Measurements from ENCODE around the gene CARF. TPM values are rescaled to one million over a fixed set of nuclear protein-coding genes. Genes with fewer than 3 reads are reported as not detected.

Gene CARF
- total and polyA plus RNA-seq, 2 of the 13 experiments (the other 11 are each of a cell fraction or from before 2014, with no cell fraction given), result 3.0 to 5.4 TPM

DNA sequence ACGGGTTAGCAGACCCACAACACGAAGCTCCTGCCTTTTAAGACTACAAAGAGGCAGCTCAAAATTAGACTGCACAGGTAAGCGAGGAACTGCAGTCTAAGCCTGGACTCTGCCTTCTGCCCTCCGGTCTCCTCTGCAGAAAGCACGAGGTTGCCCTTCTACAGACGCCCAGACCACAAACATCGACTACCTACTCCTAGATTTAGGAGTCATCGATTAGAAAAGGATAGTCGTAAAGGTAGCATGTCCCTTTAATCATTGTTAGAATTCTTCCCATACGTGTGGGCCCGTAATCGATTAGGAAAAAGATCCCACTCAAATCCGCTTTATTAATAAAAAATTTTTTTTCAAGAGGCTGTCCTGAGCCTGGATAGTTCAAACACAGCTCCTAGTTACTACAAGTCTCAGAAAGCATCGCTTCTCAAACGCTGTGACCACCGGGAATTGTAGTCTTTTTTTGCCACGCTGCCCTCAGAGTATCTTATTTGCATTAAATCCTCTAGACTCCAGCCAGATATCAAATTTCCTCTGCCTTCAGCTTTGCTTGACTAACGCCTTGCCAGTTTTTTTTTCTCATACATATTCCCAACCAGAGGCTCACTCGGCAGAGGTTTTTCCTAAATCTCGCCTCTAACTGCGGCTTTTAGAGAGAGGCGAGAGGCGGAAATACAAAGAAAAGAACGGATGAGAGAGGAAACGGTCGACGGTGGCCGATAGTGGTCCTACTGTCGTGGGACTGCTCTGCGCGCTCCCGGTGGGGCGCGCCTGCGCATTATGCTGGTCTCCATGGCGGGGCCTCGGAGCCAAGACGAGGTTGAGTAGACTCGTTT lies at the start of gene CARF, which contains the start of gene WDR12 (continued):
- TF ChIP-seq, protein P1, sequence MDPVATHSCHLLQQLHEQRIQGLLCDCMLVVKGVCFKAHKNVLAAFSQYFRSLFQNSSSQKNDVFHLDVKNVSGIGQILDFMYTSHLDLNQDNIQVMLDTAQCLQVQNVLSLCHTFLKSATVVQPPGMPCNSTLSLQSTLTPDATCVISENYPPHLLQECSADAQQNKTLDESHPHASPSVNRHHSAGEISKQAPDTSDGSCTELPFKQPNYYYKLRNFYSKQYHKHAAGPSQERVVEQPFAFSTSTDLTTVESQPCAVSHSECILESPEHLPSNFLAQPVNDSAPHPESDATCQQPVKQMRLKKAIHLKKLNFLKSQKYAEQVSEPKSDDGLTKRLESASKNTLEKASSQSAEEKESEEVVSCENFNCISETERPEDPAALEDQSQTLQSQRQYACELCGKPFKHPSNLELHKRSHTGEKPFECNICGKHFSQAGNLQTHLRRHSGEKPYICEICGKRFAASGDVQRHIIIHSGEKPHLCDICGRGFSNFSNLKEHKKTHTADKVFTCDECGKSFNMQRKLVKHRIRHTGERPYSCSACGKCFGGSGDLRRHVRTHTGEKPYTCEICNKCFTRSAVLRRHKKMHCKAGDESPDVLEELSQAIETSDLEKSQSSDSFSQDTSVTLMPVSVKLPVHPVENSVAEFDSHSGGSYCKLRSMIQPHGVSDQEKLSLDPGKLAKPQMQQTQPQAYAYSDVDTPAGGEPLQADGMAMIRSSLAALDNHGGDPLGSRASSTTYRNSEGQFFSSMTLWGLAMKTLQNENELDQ (CRISPR knock-in tag; IDR thresholded peaks at IDR 0.05; ENCODE audit: borderline replicate concordance), result no peak
- no peak for TF ChIP-seq NFRKB (IDR thresholded peaks at IDR 0.05)
- no peak; the same call in 1 of the 2 replicates for TF ChIP-seq MIXL1 (CRISPR knock-in tag; IDR thresholded peaks at IDR 0.05)
- no peak for TF ChIP-seq TEAD2 (CRISPR knock-in tag; IDR thresholded peaks at IDR 0.05)
- no peak for TF ChIP-seq MLLT10 (CRISPR knock-in tag; IDR thresholded peaks at IDR 0.05)
- 0 out of 2 replicates have a peak, but pooled peaks have one; percentile 53 for TF ChIP-seq ZNF44 (CRISPR knock-in tag; IDR thresholded peaks at IDR 0.05)
- TF ChIP-seq ZNF670 (CRISPR knock-in tag; IDR thresholded peaks at IDR 0.05; ENCODE audit: borderline replicate concordance), result peak; percentile 63; the same call in 1 of the 2 replicates
- no peak for TF ChIP-seq IRX3 (CRISPR knock-in tag; IDR thresholded peaks at IDR 0.05; ENCODE audit: borderline replicate concordance, low read depth)
- TF ChIP-seq, protein P2, sequence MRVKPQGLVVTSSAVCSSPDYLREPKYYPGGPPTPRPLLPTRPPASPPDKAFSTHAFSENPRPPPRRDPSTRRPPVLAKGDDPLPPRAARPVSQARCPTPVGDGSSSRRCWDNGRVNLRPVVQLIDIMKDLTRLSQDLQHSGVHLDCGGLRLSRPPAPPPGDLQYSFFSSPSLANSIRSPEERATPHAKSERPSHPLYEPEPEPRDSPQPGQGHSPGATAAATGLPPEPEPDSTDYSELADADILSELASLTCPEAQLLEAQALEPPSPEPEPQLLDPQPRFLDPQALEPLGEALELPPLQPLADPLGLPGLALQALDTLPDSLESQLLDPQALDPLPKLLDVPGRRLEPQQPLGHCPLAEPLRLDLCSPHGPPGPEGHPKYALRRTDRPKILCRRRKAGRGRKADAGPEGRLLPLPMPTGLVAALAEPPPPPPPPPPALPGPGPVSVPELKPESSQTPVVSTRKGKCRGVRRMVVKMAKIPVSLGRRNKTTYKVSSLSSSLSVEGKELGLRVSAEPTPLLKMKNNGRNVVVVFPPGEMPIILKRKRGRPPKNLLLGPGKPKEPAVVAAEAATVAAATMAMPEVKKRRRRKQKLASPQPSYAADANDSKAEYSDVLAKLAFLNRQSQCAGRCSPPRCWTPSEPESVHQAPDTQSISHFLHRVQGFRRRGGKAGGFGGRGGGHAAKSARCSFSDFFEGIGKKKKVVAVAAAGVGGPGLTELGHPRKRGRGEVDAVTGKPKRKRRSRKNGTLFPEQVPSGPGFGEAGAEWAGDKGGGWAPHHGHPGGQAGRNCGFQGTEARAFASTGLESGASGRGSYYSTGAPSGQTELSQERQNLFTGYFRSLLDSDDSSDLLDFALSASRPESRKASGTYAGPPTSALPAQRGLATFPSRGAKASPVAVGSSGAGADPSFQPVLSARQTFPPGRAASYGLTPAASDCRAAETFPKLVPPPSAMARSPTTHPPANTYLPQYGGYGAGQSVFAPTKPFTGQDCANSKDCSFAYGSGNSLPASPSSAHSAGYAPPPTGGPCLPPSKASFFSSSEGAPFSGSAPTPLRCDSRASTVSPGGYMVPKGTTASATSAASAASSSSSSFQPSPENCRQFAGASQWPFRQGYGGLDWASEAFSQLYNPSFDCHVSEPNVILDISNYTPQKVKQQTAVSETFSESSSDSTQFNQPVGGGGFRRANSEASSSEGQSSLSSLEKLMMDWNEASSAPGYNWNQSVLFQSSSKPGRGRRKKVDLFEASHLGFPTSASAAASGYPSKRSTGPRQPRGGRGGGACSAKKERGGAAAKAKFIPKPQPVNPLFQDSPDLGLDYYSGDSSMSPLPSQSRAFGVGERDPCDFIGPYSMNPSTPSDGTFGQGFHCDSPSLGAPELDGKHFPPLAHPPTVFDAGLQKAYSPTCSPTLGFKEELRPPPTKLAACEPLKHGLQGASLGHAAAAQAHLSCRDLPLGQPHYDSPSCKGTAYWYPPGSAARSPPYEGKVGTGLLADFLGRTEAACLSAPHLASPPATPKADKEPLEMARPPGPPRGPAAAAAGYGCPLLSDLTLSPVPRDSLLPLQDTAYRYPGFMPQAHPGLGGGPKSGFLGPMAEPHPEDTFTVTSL (CRISPR knock-in tag; IDR thresholded peaks at IDR 0.05; ENCODE audit: borderline replicate concordance), result 0 out of 2 replicates have a peak, but pooled peaks have one; percentile 17
- no peak for TF ChIP-seq THYN1 (CRISPR knock-in tag; IDR thresholded peaks at IDR 0.05; ENCODE audit: borderline replicate concordance, low read depth)
- no peak for TF ChIP-seq ZBTB1 (CRISPR knock-in tag; IDR thresholded peaks at IDR 0.05; ENCODE audit: borderline replicate concordance)
- TF ChIP-seq, protein P3, sequence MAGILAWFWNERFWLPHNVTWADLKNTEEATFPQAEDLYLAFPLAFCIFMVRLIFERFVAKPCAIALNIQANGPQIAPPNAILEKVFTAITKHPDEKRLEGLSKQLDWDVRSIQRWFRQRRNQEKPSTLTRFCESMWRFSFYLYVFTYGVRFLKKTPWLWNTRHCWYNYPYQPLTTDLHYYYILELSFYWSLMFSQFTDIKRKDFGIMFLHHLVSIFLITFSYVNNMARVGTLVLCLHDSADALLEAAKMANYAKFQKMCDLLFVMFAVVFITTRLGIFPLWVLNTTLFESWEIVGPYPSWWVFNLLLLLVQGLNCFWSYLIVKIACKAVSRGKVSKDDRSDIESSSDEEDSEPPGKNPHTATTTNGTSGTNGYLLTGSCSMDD (CRISPR knock-in tag; IDR thresholded peaks at IDR 0.05), result no peak
- TF ChIP-seq MBD4 (IDR thresholded peaks at IDR 0.05; ENCODE audit: borderline replicate concordance, low read length), result peak; percentile 36; the same call in 1 of the 2 replicates
- TF ChIP-seq FOXC1 (CRISPR knock-in tag; IDR thresholded peaks at IDR 0.05; ENCODE audit: borderline replicate concordance), result no peak; the same call in 1 of the 2 replicates
- TF ChIP-seq ZSCAN20 (CRISPR knock-in tag; IDR thresholded peaks at IDR 0.05; ENCODE audit: borderline replicate concordance), result no peak
- peak; percentile 87; the same call in 1 of the 2 replicates for TF ChIP-seq ZNF547 (CRISPR knock-in tag; IDR thresholded peaks at IDR 0.05)
- TF ChIP-seq, protein P4, sequence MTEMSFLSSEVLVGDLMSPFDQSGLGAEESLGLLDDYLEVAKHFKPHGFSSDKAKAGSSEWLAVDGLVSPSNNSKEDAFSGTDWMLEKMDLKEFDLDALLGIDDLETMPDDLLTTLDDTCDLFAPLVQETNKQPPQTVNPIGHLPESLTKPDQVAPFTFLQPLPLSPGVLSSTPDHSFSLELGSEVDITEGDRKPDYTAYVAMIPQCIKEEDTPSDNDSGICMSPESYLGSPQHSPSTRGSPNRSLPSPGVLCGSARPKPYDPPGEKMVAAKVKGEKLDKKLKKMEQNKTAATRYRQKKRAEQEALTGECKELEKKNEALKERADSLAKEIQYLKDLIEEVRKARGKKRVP (CRISPR knock-in tag; IDR thresholded peaks at IDR 0.05), result no peak

All from HepG2 (cell line).